MCF 10A (cell line): ENCODE measurements around the gene CDKN2C. TPM values are rescaled to one million over a fixed set of nuclear protein-coding genes. Genes with fewer than 3 reads are reported as not detected.

Experiments
- Bru-seq: library from RNA; stranded (reverse); fragments of 400-500 nt; gene quantifications from one replicate; lab custom pipeline; 2021; lab: Mats Ljungman, UMichigan
- BruChase-seq, 2 experiments: library from RNA; stranded (reverse); fragments of 400-500 nt; gene quantifications; one replicate each; lab custom pipeline; 2021; lab: Mats Ljungman, UMichigan
- BruUV-seq: library from RNA; stranded (reverse); fragments of 400-500 nt; replicated peaks from 2 replicates; lab custom pipeline; 2021; lab: Mats Ljungman, UMichigan
- CTCF ChIA-PET: fragments of 300-600 bp; sonication (Branson Sonifier 250); formaldehyde crosslinking; extraction: SDS; loops from one replicate; lab custom pipeline; 2021; ENCODE audit warnings: antibody characterized with exemption, inconsistent platforms; lab: Yijun Ruan, JAX
- POLR2A ChIA-PET: fragments of 300-600, 350-650 bp; sonication (Branson Sonifier 250); formaldehyde crosslinking; extraction: SDS; loops from one replicate; lab custom pipeline; 2020; ENCODE audit warnings: antibody characterized with exemption, inconsistent platforms; lab: Yijun Ruan, JAX
- DNase-seq: peaks from one replicate; pipeline ENCODE4 v3.0.0-alpha.2; 2018; ENCODE audit not compliant: unreplicated experiment
- H3K27ac Mint-ChIP-seq: one replicate; pipeline ENCODE4 v1.8.0; 2022; ENCODE audit warnings: mild to moderate bottlenecking, low read depth, mixed read lengths; ENCODE audit not compliant: unreplicated experiment
- H3K27me3 Mint-ChIP-seq: one replicate; pipeline ENCODE4 v1.8.0; 2022; ENCODE audit warnings: mixed read lengths; ENCODE audit not compliant: insufficient read depth, unreplicated experiment
- H3K36me3 Mint-ChIP-seq: one replicate; pipeline ENCODE4 v1.8.0; 2022; ENCODE audit warnings: mild to moderate bottlenecking, moderate library complexity, mixed read lengths; ENCODE audit not compliant: insufficient read depth, unreplicated experiment
- H3K4me1 Mint-ChIP-seq: one replicate; pipeline ENCODE4 v1.8.0; 2022; ENCODE audit warnings: mixed read lengths; ENCODE audit not compliant: insufficient read depth, unreplicated experiment
- H3K4me3 Mint-ChIP-seq: one replicate; pipeline ENCODE4 v1.8.0; 2022; ENCODE audit warnings: mild to moderate bottlenecking, moderate library complexity, mixed read lengths; ENCODE audit not compliant: unreplicated experiment
- H3K9me3 Mint-ChIP-seq: one replicate; pipeline ENCODE4 v1.8.0; 2022; ENCODE audit warnings: mixed read lengths; ENCODE audit not compliant: unreplicated experiment
- intact Hi-C: fragments of 100-400 bp; cut with micrococcal nuclease; formaldehyde crosslinking; loops from 2 replicates; pipeline ENCODE4 v1.14.1; 2022
- long read RNA-seq: library from polyadenylated mRNA; stranded (forward); transcript quantifications from one replicate; pipeline ENCODE4 v2.0.0, GENCODE V29; 2022
- total RNA-seq: library from RNA; stranded (reverse); gene quantifications from 2 replicates; pipeline ENCODE4 v1.2.3, GENCODE V29; 2022
- TF ChIP-seq, protein P1 (sequence below): fragments of 200-600 bp; IDR thresholded peaks from one replicate; pipeline ENCODE4 v1.8.0; 2022; ENCODE audit warnings: antibody characterized with exemption, mild to moderate bottlenecking; ENCODE audit not compliant: unreplicated experiment

The CDKN2C gene
- total RNA-seq (2.7 and 2.8 TPM in 2 replicates), Bru-seq, nascent RNA (percentile 36 among the genes with signal in this experiment), BruChase-seq, experiment 1, labeled RNA remaining after a 6-hour chase (percentile 37 among the genes with signal in this experiment), BruChase-seq, experiment 2, labeled RNA remaining after a 2-hour chase (percentile 35 among the genes with signal in this experiment)
- long read RNA-seq, transcript CDKN2C-203 (3 exons, 2,086 nt): major isoform, 6 of 9 reads
- long read RNA-seq, partial matches to known transcripts: 0 of 9 reads
- long read RNA-seq, other reads (novel, unspliced or antisense): 0 of 9 reads

DNA sequence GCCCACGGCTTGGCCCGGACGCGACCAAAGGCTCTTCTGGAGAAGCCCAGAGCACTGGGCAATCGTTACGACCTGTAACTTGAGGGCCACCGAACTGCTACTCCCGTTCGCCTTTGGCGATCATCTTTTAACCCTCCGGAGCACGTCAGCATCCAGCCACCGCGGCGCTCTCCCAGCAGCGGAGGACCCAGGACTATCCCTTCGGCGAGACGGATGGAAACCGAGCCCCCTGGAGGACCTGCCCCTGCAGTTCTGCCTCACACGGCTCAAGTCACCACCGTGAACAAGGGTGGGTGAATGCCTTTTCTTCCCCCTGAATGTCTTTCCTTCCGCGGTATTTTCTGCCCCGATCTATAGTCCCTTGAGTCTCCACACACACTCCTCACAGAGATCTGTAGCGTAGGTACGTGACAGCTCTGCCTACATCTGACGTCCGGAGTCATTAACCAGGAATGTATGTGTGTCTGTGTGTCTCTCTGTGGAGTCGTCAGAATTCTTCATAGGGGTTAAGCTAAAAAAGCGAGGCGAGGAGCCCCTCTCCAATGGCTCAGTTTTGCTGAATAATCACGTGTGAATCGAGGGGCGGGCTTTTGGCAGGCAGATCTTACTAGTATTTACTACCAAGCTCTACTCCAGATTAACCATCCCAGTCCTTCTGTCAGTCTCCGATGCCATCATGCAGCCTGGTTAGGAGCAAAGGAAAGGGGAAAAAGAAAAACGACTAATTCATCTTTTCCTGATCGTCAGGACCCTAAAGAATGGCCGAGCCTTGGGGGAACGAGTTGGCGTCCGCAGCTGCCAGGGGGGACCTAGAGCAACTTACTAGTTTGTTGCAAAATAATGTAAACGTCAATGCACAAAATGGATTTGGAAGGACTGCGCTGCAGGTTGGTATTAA lies at the start of gene CDKN2C:
CDKN2C (plus strand) TSS at position 635 of the 898 bp plus-strand sequence; CDS start at position 759, 124 bp downstream.
- ChIA-PET POLR2A (interaction anchor here (0.7 to 4.7 kb wide), 18 partner anchors 9 to 549 kb away, joined by 3 to 124 read pairs (median 4); partner anchors contain the start of genes EPS15, FAF1 and RNF11), CTCF (interaction anchor here (0.5 to 2.8 kb wide), 12 partner anchors 9 to 1944 kb away, joined by 3 to 11 read pairs (median 4); partner anchors contain the start of gene FAF1)
- peak within 1 kb of the TSS; percentile 96 for H3K27ac Mint-ChIP-seq
- no peaks in the 10 kb centered on the region for H3K27me3 Mint-ChIP-seq
- peak; percentile 87 for DNase-seq
- H3K4me1 Mint-ChIP-seq: peaks cover 20% of the 10 kb centered on the region
- BruUV-seq: no TSS peak
- intact Hi-C loops: loop anchor here (5.0 to 10.0 kb wide), 4 partner anchors 43 to 215 kb away; no protein-coding TSS in a partner anchor
- H3K36me3 Mint-ChIP-seq: peaks cover 18% of the 10 kb centered on the region
- no peaks in the 10 kb centered on the region for H3K9me3 Mint-ChIP-seq
- H3K4me3 Mint-ChIP-seq: peak within 1 kb of the TSS; percentile 86
- TF ChIP-seq, protein P1, sequence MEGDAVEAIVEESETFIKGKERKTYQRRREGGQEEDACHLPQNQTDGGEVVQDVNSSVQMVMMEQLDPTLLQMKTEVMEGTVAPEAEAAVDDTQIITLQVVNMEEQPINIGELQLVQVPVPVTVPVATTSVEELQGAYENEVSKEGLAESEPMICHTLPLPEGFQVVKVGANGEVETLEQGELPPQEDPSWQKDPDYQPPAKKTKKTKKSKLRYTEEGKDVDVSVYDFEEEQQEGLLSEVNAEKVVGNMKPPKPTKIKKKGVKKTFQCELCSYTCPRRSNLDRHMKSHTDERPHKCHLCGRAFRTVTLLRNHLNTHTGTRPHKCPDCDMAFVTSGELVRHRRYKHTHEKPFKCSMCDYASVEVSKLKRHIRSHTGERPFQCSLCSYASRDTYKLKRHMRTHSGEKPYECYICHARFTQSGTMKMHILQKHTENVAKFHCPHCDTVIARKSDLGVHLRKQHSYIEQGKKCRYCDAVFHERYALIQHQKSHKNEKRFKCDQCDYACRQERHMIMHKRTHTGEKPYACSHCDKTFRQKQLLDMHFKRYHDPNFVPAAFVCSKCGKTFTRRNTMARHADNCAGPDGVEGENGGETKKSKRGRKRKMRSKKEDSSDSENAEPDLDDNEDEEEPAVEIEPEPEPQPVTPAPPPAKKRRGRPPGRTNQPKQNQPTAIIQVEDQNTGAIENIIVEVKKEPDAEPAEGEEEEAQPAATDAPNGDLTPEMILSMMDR: no peak

DNA sequence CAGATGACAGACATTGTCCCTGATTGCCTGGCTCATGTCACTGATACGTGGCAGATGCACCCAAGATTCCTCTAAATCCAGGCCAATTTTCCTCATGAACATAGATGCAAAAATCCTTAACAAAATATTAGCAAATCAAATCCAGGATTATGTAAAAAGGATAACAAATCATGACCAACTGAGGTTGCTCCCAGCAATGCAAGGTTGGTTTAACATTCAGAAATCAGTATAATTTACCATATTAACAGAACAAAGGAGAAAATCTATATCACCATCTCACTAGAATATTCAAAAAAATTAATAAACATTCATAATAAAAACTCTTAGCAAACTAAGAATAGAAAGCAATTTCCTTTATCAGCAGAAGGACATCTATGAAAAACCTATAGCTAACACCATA lies 49.6 kb upstream of the CDKN2C start:
- Mint-ChIP-seq H3K4me3 (no peak overlapping the region), H3K4me1 (no peaks in the 10 kb centered on the region), H3K27me3 (no peaks in the 10 kb centered on the region), H3K9me3 (peaks cover 10% of the 10 kb centered on the region), H3K27ac (no peak overlapping the region), H3K36me3 (no peaks in the 10 kb centered on the region)
- DNase-seq: no peak
- POLR2A ChIA-PET: no interaction called here
- intact Hi-C loops: loop anchor here (10.0 kb wide), 1 partner anchor 146 kb away; no protein-coding TSS in a partner anchor
- TF ChIP-seq, protein P1: no peak
- BruUV-seq: no TSS peak
- CTCF ChIA-PET: interaction anchor here (0.6 to 1.7 kb wide), 2 partner anchors 9 to 269 kb away, joined by 3 to 5 read pairs; no protein-coding TSS in a partner anchor

DNA sequence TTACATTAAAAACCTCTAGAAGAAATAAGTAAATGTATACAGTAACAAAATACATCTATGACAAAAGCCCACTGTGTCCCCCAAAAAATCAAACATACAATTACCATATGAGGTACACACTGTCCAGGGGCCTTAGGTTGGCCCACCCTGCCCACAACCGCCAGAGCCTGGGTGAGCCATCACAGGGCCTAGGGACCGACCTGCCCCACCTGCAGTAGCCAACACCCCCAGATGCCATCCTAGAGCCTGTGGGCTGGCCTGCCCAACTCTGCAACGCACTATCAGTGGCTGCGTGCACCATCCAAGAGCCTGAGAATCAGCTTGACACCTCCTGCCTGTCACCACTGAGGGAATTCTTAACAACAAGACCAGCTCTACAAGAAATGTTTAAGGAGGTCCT lies 49.0 kb upstream of the CDKN2C start:
- peaks cover 10% of the 10 kb centered on the region for H3K9me3 Mint-ChIP-seq
- ChIA-PET CTCF (interaction anchor here (0.8 to 1.7 kb wide), 3 partner anchors 9 to 268 kb away, joined by 3 to 5 read pairs (median 3); no protein-coding TSS in a partner anchor), POLR2A (interaction anchor here (0.7 to 1.5 kb wide), 2 partner anchors 38 to 310 kb away, joined by 3 to 4 read pairs; no protein-coding TSS in a partner anchor)
- DNase-seq: no peak
- H3K4me3 Mint-ChIP-seq: no peak overlapping the region
- H3K36me3 Mint-ChIP-seq: no peaks in the 10 kb centered on the region
- BruUV-seq: no TSS peak
- intact Hi-C loops: loop anchor here (10.0 kb wide), 1 partner anchor 146 kb away; no protein-coding TSS in a partner anchor
- H3K27ac Mint-ChIP-seq: no peak overlapping the region
- TF ChIP-seq, protein P1: no peak
- H3K27me3 Mint-ChIP-seq: no peaks in the 10 kb centered on the region
- no peaks in the 10 kb centered on the region for H3K4me1 Mint-ChIP-seq
